ENCODE data around the gene MATCAP1. TPM values are rescaled to one million over a fixed set of nuclear protein-coding genes. Genes with fewer than 3 reads are reported as not detected.

The MATCAP1 gene
- total and polyA plus RNA-seq, 3 experiments from 2014 or later: 0.68 to 15.6 (median 15.3) TPM

DNA sequence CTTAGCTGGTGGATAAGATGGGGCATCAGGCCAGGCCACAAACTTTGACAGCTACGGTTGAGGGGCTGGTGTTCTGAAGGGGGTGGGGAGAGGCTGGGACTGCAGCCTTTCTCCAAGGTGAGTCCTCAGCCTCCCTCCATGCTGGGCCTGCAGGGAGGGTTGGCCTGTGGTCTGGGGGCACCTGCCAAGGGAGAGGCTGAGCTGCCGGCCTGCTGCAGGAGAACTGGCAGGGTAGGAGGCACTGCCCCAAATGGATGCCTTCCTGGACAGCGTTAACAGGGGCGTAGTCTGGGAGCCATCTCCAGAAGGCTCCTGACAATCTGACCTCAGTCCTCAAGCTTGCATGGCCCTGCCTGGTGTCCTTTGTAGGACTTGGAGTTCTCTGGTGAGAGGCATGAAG is 20.3 kb upstream of the MATCAP1 start:
- H3K36me3 Mint-ChIP-seq: peaks cover 0 to 40% (median 0%) of the 10 kb centered on the region in 3 donors
- peak overlapping the region in 2 of 8 donors; percentile 15 to 26 for H3K27ac Mint-ChIP-seq
- H3K4me1 ChIP-seq (ENCODE audit: insufficient read depth, low read length): no peaks in the 10 kb centered on the region
- no peaks in the 10 kb centered on the region for H3K9me3 ChIP-seq (ENCODE audit: low read length)
- H3K27me3 ChIP-seq (ENCODE audit: insufficient read depth, low read length, poor library complexity, severe bottlenecking): no peaks in the 10 kb centered on the region
- H3K27me3 Mint-ChIP-seq: no peaks in the 10 kb centered on the region
- H3K27ac ChIP-seq (ENCODE audit: low read depth, low read length): no peak overlapping the region
- H3K36me3 ChIP-seq (ENCODE audit: insufficient read depth, low read length): no peaks in the 10 kb centered on the region
- ChIA-PET CTCF (interaction anchor here (0.6 to 0.9 kb wide), 2 partner anchors 22 to 246 kb away, joined by 3 read pairs; no protein-coding TSS in a partner anchor), POLR2A (no interaction called here)
- H3K4me3 ChIP-seq (ENCODE audit: low read length): no peak overlapping the region
- H3K9me3 Mint-ChIP-seq: no peaks in the 10 kb centered on the region
- no peaks in the 10 kb centered on the region for H3K4me1 Mint-ChIP-seq
- no peak overlapping the region for H3K4me3 Mint-ChIP-seq
- no peak for DNase-seq

DNA sequence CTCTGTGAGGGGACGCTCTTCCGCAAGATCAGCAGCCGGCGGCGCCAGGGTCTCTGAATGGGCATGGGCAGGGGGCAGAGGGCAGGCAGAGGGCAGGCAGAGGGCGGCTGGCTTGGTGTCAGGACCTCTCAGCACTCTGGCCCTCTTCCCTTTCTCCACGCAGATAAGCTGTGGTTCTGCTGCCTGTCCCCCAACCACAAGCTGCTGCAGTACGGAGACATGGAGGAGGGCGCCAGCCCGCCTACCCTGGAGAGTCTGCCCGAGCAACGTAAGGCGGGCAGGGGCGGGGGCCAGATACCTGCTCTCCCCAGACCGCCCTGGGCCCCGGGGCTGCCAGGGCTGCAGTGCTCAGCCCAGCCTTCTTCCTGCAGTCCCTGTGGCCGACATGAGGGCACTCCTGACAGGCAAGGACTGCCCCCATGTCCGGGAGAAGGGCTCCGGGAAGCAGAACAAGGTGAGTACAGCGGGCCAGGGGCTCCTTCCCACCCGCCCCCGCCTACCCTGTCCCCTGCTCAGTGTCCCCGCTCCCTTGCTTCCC is 19.3 kb upstream of the MATCAP1 start:
- Histone ChIP-seq H3K27me3 (ENCODE audit: insufficient read depth, low read length, poor library complexity, severe bottlenecking) (no peaks in the 10 kb centered on the region), H3K27ac (ENCODE audit: low read depth, low read length) (no peak overlapping the region), H3K36me3 (ENCODE audit: insufficient read depth, low read length) (peaks cover 3% of the 10 kb centered on the region), H3K9me3 (ENCODE audit: low read length) (no peaks in the 10 kb centered on the region), H3K4me1 (ENCODE audit: insufficient read depth, low read length) (no peaks in the 10 kb centered on the region), H3K4me3 (ENCODE audit: low read length) (no peak overlapping the region)
- no peak for DNase-seq
- POLR2A ChIA-PET: no interaction called here
- Mint-ChIP-seq H3K4me1 (peaks cover 0 to 5% (median 0%) of the 10 kb centered on the region in 3 donors), H3K4me3 (no peak overlapping the region), H3K9me3 (no peaks in the 10 kb centered on the region), H3K36me3 (peaks cover 0 to 46% (median 0%) of the 10 kb centered on the region in 3 donors), H3K27ac (peak overlapping the region in 1 of 8 donors; percentile 58), H3K27me3 (no peaks in the 10 kb centered on the region)
- CTCF ChIA-PET: no interaction called here

DNA sequence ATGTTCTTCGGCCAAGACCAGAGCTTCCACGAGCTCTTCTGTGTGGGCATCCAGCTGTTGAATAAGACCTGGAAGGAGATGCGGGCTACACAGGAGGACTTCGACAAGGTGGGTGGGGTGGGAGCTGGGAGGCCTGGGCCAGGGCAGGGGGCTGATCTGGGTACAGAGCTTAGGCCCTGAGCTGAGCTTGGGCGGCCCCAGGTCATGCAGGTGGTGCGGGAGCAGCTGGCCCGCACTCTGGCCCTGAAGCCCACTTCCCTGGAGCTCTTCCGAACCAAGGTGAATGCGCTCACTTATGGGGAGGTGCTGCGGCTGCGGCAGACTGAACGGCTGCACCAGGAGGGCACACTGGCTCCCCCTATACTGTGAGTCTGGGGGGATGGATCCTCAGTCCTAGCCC is 18.7 kb upstream of the MATCAP1 start:
- H3K9me3 ChIP-seq (ENCODE audit: low read length): no peaks in the 10 kb centered on the region
- no peak overlapping the region for H3K4me3 ChIP-seq (ENCODE audit: low read length)
- peaks cover 9% of the 10 kb centered on the region for H3K36me3 ChIP-seq (ENCODE audit: insufficient read depth, low read length)
- POLR2A ChIA-PET: interaction anchor here (0.5 kb wide), 1 partner anchor 65 kb away, joined by 8 read pairs; no protein-coding TSS in a partner anchor
- Mint-ChIP-seq H3K27ac (peak overlapping the region in 1 of 8 donors; percentile 68), H3K4me3 (no peak overlapping the region), H3K36me3 (peaks cover 0 to 52% (median 0%) of the 10 kb centered on the region in 3 donors), H3K9me3 (no peaks in the 10 kb centered on the region), H3K4me1 (peaks cover 0 to 5% (median 0%) of the 10 kb centered on the region in 3 donors), H3K27me3 (no peaks in the 10 kb centered on the region)
- H3K27ac ChIP-seq (ENCODE audit: low read depth, low read length): no peak overlapping the region
- DNase-seq: no peak
- no peaks in the 10 kb centered on the region for H3K27me3 ChIP-seq (ENCODE audit: insufficient read depth, low read length, poor library complexity, severe bottlenecking)
- CTCF ChIA-PET: no interaction called here
- H3K4me1 ChIP-seq (ENCODE audit: insufficient read depth, low read length): no peaks in the 10 kb centered on the region

DNA sequence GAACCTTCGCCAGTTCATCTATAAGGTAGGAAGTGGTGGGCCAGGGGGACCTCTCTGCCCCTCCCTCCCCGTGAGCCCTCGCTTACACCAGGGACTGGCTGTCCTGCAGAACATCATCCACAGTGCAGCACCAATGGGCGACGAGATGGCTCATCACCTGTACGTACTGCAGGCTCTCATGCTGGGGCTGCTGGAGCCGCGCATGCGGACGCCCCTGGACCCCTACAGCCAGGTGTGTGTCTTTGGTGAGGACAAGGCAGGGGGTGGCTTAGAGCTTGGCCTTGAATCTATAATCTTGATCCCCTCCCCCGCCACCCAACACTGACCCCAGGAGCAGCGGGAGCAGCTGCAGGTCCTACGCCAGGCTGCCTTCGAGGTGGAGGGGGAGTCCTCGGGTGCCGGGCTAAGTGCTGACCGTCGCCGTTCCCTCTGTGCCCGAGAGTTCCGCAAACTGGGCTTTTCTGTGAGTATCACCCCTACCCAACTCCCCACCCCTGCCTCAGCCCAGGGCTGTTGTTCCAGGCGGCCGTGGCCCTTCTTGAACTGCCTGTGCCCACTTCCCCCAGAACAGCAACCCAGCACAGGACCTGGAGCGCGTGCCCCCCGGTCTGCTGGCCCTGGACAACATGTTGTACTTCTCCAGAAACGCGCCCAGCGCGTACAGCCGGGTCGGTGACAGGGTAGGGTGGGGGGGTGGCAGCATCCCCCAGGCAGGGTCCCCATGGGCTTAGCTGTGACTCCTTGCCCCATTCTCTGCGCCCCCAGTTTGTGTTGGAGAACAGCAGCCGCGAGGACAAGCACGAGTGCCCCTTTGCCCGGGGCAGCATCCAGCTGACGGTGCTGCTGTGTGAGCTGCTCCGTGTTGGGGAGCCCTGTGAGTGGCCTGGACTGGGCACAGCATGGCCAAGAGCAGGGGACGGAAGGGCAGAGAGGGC is 17.9 kb upstream of the MATCAP1 start:
- Histone ChIP-seq H3K4me1 (ENCODE audit: insufficient read depth, low read length) (no peaks in the 10 kb centered on the region), H3K9me3 (ENCODE audit: low read length) (no peaks in the 10 kb centered on the region), H3K4me3 (ENCODE audit: low read length) (no peak overlapping the region), H3K27me3 (ENCODE audit: insufficient read depth, low read length, poor library complexity, severe bottlenecking) (no peaks in the 10 kb centered on the region), H3K36me3 (ENCODE audit: insufficient read depth, low read length) (peaks cover 17% of the 10 kb centered on the region), H3K27ac (ENCODE audit: low read depth, low read length) (no peak overlapping the region)
- peaks cover 2 to 60% (median 2%) of the 10 kb centered on the region in 3 donors for H3K36me3 Mint-ChIP-seq
- H3K4me1 Mint-ChIP-seq: peaks cover 2 to 10% (median 3%) of the 10 kb centered on the region in 3 donors
- no peaks in the 10 kb centered on the region for H3K9me3 Mint-ChIP-seq
- ChIA-PET POLR2A (interaction anchor here (0.5 kb wide), 1 partner anchor 66 kb away, joined by 8 read pairs; no protein-coding TSS in a partner anchor), CTCF (no interaction called here)
- no peak for DNase-seq
- H3K27ac Mint-ChIP-seq: no peak overlapping the region
- H3K4me3 Mint-ChIP-seq: no peak overlapping the region
- no peaks in the 10 kb centered on the region for H3K27me3 Mint-ChIP-seq

DNA sequence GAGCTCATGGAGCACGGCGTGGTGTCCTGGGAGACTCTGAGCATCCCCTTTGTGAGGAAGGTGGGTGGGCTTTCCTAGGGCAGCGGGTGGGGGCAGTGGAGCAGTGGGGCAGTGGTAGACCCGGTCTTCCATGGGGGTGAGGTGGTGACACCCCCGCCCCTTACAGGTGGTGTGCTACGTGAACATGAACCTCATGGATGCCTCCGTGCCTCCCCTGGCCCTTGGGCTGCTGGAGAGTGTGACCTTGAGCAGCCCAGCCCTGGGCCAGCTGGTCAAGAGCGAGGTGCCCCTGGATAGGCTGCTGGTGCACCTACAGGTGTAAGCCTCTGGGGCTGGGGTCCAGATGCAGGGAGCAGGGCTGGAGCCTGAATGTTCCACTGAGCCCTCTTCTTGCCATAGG is 16.7 kb upstream of the MATCAP1 start:
- no peaks in the 10 kb centered on the region for H3K9me3 ChIP-seq (ENCODE audit: low read length)
- no peak overlapping the region for H3K4me3 Mint-ChIP-seq
- peaks cover 8 to 72% (median 11%) of the 10 kb centered on the region in 3 donors for H3K36me3 Mint-ChIP-seq
- H3K27ac Mint-ChIP-seq: peak overlapping the region in 1 of 8 donors; percentile 60
- no peaks in the 10 kb centered on the region for H3K27me3 ChIP-seq (ENCODE audit: insufficient read depth, low read length, poor library complexity, severe bottlenecking)
- H3K4me3 ChIP-seq (ENCODE audit: low read length): no peak overlapping the region
- no peaks in the 10 kb centered on the region for H3K27me3 Mint-ChIP-seq
- H3K9me3 Mint-ChIP-seq: no peaks in the 10 kb centered on the region
- CTCF ChIA-PET: no interaction called here
- no peak for DNase-seq
- H3K4me1 Mint-ChIP-seq: peaks cover 9 to 21% (median 15%) of the 10 kb centered on the region in 3 donors
- peaks cover 29% of the 10 kb centered on the region for H3K36me3 ChIP-seq (ENCODE audit: insufficient read depth, low read length)
- POLR2A ChIA-PET: interaction anchor here (0.6 kb wide), 1 partner anchor 170 kb away, joined by 4 read pairs; no protein-coding TSS in a partner anchor
- no peak overlapping the region for H3K27ac ChIP-seq (ENCODE audit: low read depth, low read length)
- no peaks in the 10 kb centered on the region for H3K4me1 ChIP-seq (ENCODE audit: insufficient read depth, low read length)

DNA sequence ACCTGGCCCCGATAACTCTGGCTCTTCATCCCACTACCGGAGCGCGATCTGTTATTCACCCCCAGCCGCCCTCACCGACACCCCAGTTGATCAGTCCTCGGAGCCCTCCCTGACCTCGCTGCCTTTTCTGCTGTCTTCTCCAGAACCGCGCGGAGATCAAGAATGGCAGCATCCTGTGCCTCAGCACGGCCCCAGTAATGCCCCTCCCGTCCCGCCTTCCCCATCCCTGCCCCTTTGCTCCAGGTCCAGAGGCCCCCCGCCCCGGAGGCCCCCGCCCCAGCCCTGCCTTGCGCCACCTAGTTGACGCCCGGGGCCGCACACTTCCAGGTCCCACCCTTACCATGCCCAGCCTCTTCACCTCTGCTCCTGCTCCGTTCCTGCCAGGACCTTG is 16.0 kb upstream of the MATCAP1 start:
- POLR2A ChIA-PET: no interaction called here

DNA sequence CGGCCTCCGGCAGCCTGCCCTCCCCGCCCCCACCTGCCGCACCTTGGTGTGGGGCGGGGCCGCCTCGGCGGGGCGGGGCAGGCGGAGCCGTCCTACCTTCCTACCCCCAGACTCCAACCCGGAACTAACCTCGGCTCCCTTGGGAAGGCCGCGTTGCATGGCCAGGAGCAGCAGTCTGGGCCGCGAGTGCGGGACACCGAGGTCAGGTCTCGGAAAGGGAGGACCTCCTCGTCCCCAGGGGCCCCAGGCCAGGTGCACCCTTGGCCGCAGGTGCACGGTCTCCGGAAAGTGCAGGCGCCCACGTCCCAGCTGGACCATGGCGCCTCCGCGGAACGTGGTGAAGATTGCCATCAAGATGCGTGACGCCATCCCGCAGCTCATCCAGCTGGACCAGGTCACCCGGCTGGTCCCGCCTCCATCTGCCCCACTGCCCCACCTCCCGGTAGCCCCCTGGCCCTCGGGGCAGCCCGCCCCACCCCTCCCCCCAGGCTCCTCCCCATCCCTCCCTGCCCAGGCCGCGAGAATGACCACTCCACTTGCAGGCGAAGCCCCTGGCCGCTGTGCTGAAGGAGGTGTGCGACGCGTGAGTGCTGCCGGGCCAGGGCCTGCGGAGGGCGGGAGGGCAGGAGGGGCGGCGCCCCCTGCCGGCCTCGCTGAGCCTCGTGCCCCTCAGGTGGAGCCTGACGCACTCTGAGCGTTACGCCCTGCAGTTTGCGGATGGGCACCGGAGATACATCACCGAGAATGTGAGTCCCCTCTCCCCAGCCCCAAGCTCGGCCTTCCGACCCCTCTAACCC is 15.4 kb upstream of the MATCAP1 start, which contains the start of gene ELMO3:
ELMO3 (plus strand) TSS at position 121 of the 797 bp plus-strand sequence; CDS start at position 317, 196 bp downstream.
- Mint-ChIP-seq H3K4me1 (peaks cover 10 to 34% (median 25%) of the 10 kb centered on the region in 3 donors), H3K27me3 (no peaks in the 10 kb centered on the region), H3K36me3 (peaks cover 8 to 83% (median 11%) of the 10 kb centered on the region in 3 donors), H3K4me3 (peak within 1 kb of the TSS in 1 of 7 donors; percentile 7), H3K27ac (peak within 1 kb of the TSS in 4 of 8 donors; percentile 20 to 79 (median 56)), H3K9me3 (no peaks in the 10 kb centered on the region)
- no peak within 1 kb of the TSS for H3K4me3 ChIP-seq (ENCODE audit: low read length)
- no peaks in the 10 kb centered on the region for H3K9me3 ChIP-seq (ENCODE audit: low read length)
- no peaks in the 10 kb centered on the region for H3K27me3 ChIP-seq (ENCODE audit: insufficient read depth, low read length, poor library complexity, severe bottlenecking)
- H3K36me3 ChIP-seq (ENCODE audit: insufficient read depth, low read length): peaks cover 42% of the 10 kb centered on the region
- CTCF ChIA-PET: no interaction called here
- no peak within 1 kb of the TSS for H3K27ac ChIP-seq (ENCODE audit: low read depth, low read length)
- POLR2A ChIA-PET: no interaction called here
- DNase-seq: no peak
- no peaks in the 10 kb centered on the region for H3K4me1 ChIP-seq (ENCODE audit: insufficient read depth, low read length)

More for the DNA sequence above, 16.0 kb upstream of the MATCAP1 start:
- Mint-ChIP-seq H3K4me3 (no peak overlapping the region), H3K9me3 (no peaks in the 10 kb centered on the region), H3K27ac (peak overlapping the region in 1 of 8 donors; percentile 20), H3K36me3 (peaks cover 8 to 78% (median 11%) of the 10 kb centered on the region in 3 donors), H3K27me3 (no peaks in the 10 kb centered on the region), H3K4me1 (peaks cover 9 to 28% (median 22%) of the 10 kb centered on the region in 3 donors)
- Histone ChIP-seq H3K36me3 (ENCODE audit: insufficient read depth, low read length) (peaks cover 36% of the 10 kb centered on the region), H3K27me3 (ENCODE audit: insufficient read depth, low read length, poor library complexity, severe bottlenecking) (no peaks in the 10 kb centered on the region), H3K4me1 (ENCODE audit: insufficient read depth, low read length) (no peaks in the 10 kb centered on the region), H3K4me3 (ENCODE audit: low read length) (no peak overlapping the region), H3K27ac (ENCODE audit: low read depth, low read length) (no peak overlapping the region), H3K9me3 (ENCODE audit: low read length) (no peaks in the 10 kb centered on the region)
- DNase-seq: no peak
- CTCF ChIA-PET: no interaction called here

Data from CD8-positive, alpha-beta memory T cell (primary cell).